ENCODE measurements around the gene FIGNL2. TPM values are rescaled to one million over a fixed set of nuclear protein-coding genes. Genes with fewer than 3 reads are reported as not detected.

The FIGNL2 gene
- total and polyA plus RNA-seq, 7 donors, result 0.01 to 0.20 (median 0.17) TPM

DNA sequence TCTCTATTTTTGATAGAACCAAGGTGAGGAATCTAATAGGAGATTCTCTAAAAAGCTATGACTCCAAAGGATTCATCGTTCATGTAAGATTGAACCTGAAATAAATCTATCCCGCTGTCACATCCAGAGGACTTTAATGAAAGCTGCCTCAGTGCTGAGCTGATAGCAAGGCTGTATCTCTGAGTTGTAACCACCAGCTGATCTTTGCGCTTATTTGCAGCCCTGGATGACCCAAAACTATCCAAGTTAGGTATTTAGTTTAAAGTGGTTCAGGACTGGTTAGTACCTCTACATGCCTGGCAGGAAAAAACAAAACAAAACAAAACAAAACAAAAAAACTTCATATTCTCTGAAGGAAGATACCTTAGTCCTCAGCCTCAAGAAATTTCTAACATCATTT, 30.6 kb upstream of the FIGNL2 start:
- 73 to 87% (median 83%) methylated on average over 3 of the region's 3 CpGs for WGBS, 3 donors
- intact Hi-C loops (cut with DNase I), result no loop called here
- DNase-seq, result no peak

DNA sequence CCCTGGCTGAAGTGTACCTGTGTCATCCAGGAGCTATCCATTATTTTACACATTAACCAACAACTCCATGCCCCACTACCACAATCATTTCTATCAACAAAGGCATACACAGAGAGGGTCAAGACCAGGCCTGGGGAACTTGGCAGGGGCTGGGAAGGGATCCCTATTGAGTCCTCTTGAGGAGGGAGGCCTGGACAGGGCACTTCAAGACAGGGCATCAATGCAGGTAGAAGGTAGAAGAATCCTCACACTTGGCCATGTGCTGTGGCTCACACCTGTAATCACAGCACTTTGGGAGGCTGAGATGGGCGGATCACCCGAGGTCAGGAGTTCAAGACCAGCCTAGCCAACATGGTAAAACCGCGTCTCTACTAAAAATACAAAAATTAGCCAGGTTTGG, 26.0 kb upstream of the FIGNL2 start:
- H3K27me3 ChIP-seq (ENCODE audit: insufficient read depth in 3 of 3, low read length in 2 of 3), result peaks cover 0 to 28% (median 3%) of the 10 kb centered on the region in 3 donors
- ATAC-seq (no peak), DNase-seq (no peak)
- H3K9me3 ChIP-seq, result no peaks in the 10 kb centered on the region
- no peaks in the 10 kb centered on the region for H3K4me1 ChIP-seq
- no peak overlapping the region for H3K27ac ChIP-seq
- intact Hi-C loops (cut with DNase I), result loop anchor here in 1 of 2 donors (5.0 kb wide), 1 partner anchor 452 kb away; the partner anchor contains the start of gene SLC4A8
- H3K4me3 ChIP-seq, result no peak overlapping the region
- TF ChIP-seq, protein P1, sequence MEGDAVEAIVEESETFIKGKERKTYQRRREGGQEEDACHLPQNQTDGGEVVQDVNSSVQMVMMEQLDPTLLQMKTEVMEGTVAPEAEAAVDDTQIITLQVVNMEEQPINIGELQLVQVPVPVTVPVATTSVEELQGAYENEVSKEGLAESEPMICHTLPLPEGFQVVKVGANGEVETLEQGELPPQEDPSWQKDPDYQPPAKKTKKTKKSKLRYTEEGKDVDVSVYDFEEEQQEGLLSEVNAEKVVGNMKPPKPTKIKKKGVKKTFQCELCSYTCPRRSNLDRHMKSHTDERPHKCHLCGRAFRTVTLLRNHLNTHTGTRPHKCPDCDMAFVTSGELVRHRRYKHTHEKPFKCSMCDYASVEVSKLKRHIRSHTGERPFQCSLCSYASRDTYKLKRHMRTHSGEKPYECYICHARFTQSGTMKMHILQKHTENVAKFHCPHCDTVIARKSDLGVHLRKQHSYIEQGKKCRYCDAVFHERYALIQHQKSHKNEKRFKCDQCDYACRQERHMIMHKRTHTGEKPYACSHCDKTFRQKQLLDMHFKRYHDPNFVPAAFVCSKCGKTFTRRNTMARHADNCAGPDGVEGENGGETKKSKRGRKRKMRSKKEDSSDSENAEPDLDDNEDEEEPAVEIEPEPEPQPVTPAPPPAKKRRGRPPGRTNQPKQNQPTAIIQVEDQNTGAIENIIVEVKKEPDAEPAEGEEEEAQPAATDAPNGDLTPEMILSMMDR (IDR thresholded peaks at IDR 0.05), result no peak
- no peaks in the 10 kb centered on the region for H3K36me3 ChIP-seq (ENCODE audit: insufficient read depth in 1 of 2, low read depth in 1 of 2)
- WGBS, 3 donors, result 90 to 96% (median 92%) methylated on average over 4 of the region's 4 CpGs

More for the DNA sequence above, 30.6 kb upstream of the FIGNL2 start:
- ATAC-seq, result no peak
- Histone ChIP-seq H3K9me3 (no peaks in the 10 kb centered on the region), H3K4me3 (no peak overlapping the region), H3K27me3 (ENCODE audit: insufficient read depth in 3 of 3, low read length in 2 of 3) (peaks cover 0 to 4% (median 0%) of the 10 kb centered on the region in 3 donors), H3K36me3 (ENCODE audit: insufficient read depth in 1 of 2, low read depth in 1 of 2) (no peaks in the 10 kb centered on the region), H3K27ac (no peak overlapping the region), H3K4me1 (no peaks in the 10 kb centered on the region)
- TF ChIP-seq, protein P1 (IDR thresholded peaks at IDR 0.05), result no peak

DNA sequence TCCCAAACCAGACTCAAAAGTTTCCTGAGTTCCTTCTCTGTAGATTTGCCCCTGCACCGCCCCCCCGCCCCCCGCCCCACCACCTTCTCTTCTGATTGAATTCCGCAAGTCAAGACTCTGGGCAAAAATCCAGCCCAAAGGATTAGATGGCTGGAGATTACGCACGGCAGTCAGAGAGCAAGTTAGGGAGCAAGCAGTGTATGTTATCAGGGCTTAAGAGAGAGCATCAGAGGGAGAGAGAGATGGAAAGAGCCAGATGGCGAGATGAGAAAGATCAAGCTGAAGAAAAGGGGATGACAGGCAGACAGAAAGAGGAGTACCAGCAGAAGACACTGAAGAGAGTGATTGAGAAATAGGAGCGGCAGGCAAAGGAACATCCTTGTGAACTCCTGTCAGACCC, 25.5 kb upstream of the FIGNL2 start:
- 54 to 61% (median 57%) methylated on average over 8 of the region's 8 CpGs for WGBS, 3 donors
- Histone ChIP-seq H3K4me3 (no peak overlapping the region), H3K4me1 (no peaks in the 10 kb centered on the region), H3K36me3 (ENCODE audit: insufficient read depth in 1 of 2, low read depth in 1 of 2) (no peaks in the 10 kb centered on the region), H3K27me3 (ENCODE audit: insufficient read depth in 3 of 3, low read length in 2 of 3) (peaks cover 0 to 33% (median 3%) of the 10 kb centered on the region in 3 donors), H3K27ac (no peak overlapping the region), H3K9me3 (no peaks in the 10 kb centered on the region)
- intact Hi-C loops (cut with DNase I), result loop anchor here in 1 of 2 donors (5.0 kb wide), 1 partner anchor 452 kb away; the partner anchor contains the start of gene SLC4A8
- TF ChIP-seq, protein P1 (IDR thresholded peaks at IDR 0.05), result no peak
- DNase-seq (peak in 1 of 2 donors; percentile 6), ATAC-seq (no peak)

DNA sequence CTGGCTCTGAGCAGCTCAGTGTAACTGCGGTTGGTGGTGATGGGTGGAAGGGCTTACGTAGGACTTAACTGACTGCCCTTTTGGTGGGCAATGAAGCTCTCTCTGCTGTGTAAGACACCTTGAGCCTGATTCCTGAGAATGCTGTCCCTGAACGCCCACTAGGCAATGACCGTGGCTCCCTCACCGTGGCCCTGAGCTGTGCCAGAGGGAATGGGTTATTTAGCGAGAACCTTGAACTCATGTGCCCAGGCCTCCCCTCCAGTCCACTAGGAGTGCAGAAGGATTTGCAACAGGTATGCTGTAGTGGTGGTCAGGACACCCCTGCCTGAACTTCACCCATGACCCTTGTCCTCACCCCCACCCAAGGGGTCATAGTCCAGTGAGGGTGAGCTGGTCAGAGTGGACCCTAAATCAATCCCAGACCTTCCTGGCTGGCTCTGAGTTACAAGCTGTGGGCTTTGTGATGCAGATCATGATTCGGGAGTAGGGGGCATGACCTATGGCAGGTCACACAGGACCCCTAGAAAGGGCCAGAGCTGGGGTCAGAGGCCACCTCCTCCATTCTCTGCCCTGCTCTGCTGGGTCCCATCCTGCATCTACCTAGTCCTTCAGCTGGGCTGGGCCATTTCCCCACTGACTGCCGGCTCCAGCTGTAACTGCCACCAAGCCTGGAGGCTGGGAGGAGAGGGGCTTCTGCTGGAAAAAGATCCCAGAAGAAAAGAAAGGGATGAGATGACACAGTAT, 24.9 kb upstream of the FIGNL2 start:
- TF ChIP-seq, protein P1 (IDR thresholded peaks at IDR 0.05), result no peak
- Histone ChIP-seq H3K27ac (no peak overlapping the region), H3K9me3 (no peaks in the 10 kb centered on the region), H3K4me3 (no peak overlapping the region), H3K36me3 (ENCODE audit: insufficient read depth in 1 of 2, low read depth in 1 of 2) (no peaks in the 10 kb centered on the region), H3K4me1 (no peaks in the 10 kb centered on the region), H3K27me3 (ENCODE audit: insufficient read depth in 3 of 3, low read length in 2 of 3) (peaks cover 0 to 38% (median 3%) of the 10 kb centered on the region in 3 donors)
- no peak for ATAC-seq
- DNase-seq, result peak in 1 of 2 donors; percentile 20
- intact Hi-C loops (cut with DNase I), result loop anchor here in 1 of 2 donors (5.0 kb wide), 1 partner anchor 451 kb away; the partner anchor contains the start of gene SLC4A8
- 75 to 82% (median 81%) methylated on average over 8 of the region's 8 CpGs for WGBS, 3 donors

Measured in psoas muscle (tissue), 8 donors.